Neural progenitor cell (in vitro differentiated cells): ENCODE measurements around the gene GRK1.

Source experiments
- EZH2phosphoT487 ChIP-seq: fragments of 200-600 bp; sonication (generic); IDR thresholded peaks from 2 replicates; pipeline ENCODE4 v1.6.1; 2017; ENCODE audit warnings: antibody characterized with exemption
- TF ChIP-seq, protein P1 (sequence below): fragments of 200-600 bp; sonication (generic); IDR thresholded peaks from 2 replicates; pipeline ENCODE4 v1.5.1; 2017; ENCODE audit warnings: antibody characterized with exemption, mild to moderate bottlenecking

DNA sequence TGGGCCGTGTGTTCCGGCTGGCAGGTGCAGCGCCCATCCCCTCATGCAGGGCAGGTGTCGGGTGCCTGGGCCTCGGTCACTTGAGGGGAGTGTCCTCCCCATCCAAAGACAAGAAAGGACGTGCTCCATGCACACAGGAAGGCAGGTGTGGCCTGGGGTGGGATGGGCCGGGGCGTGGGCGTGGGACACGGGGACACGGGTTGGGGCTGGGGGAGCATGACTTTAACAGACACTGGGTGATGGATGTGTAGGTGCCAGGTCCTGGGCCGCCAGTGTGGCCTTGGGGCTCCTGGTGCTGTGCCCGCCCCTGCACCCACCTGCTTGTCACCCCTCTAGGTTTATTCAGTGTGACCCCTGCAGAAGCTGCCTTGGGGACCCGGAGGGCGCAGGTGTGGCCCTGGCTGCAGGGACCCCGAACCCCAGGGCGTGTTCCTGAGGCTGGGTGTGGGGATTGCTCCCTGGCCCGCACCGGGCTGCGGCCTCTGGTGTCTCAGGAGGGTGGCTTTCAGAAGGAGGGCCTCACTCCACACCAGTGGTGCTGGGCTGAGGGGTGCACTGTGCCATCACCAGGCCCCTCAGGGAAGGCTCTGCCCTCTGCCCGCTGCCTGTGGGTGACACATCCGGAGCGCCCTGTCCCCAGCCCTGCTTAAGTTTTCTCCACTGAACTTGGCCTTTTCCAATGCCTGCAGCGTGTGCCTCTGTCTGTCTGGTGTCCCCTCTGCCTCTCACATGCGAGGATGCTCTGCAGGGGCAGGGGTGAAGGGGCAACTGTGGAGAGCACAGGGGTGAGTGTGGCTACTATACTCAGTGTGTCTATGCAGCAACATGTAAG lies 97.2 kb downstream of the GRK1 start:
- TF ChIP-seq, protein P1, sequence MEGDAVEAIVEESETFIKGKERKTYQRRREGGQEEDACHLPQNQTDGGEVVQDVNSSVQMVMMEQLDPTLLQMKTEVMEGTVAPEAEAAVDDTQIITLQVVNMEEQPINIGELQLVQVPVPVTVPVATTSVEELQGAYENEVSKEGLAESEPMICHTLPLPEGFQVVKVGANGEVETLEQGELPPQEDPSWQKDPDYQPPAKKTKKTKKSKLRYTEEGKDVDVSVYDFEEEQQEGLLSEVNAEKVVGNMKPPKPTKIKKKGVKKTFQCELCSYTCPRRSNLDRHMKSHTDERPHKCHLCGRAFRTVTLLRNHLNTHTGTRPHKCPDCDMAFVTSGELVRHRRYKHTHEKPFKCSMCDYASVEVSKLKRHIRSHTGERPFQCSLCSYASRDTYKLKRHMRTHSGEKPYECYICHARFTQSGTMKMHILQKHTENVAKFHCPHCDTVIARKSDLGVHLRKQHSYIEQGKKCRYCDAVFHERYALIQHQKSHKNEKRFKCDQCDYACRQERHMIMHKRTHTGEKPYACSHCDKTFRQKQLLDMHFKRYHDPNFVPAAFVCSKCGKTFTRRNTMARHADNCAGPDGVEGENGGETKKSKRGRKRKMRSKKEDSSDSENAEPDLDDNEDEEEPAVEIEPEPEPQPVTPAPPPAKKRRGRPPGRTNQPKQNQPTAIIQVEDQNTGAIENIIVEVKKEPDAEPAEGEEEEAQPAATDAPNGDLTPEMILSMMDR: no peak
- no peak for TF ChIP-seq EZH2phosphoT487
